Gastroesophageal sphincter (tissue), 4 donors: Measurements from ENCODE around the gene YPEL3. TPM values are rescaled to one million over a fixed set of nuclear protein-coding genes. Genes with fewer than 3 reads are reported as not detected.

Source experiments
- ATAC-seq: fragments of 150-250 bp; one replicate; pipeline ENCODE4 v1.9.1; 2016; ENCODE audit warnings: mild to moderate bottlenecking, moderate library complexity
- H3K27ac ChIP-seq, 4 donors: fragments of 200-600 bp; sonication (generic) in 3 of 4; 1 replicate in 3 of 4; 2 replicates in 1 of 4; pipeline ENCODE4 v1.5.1; 2016 to 2019
- H3K27me3 ChIP-seq: fragments of 200-600 bp; sonication (generic); one replicate; pipeline ENCODE4 v1.5.1; 2019
- H3K36me3 ChIP-seq, 2 donors: fragments of 200-600 bp; sonication (generic); one replicate each; pipeline ENCODE4 v1.5.1; 2019; ENCODE audit warnings: control low read depth in 1 of 2
- H3K4me1 ChIP-seq, 3 donors: fragments of 200-600 bp; sonication (generic); 1 replicate in 2 of 3; 2 replicates in 1 of 3; pipeline ENCODE4 v1.5.1; 2016 to 2019; ENCODE audit warnings: control low read depth in 2 of 3
- H3K4me3 ChIP-seq, 2 donors: fragments of 200-600 bp; sonication (generic); one replicate each; pipeline ENCODE4 v1.5.1; 2019; ENCODE audit warnings: mild to moderate bottlenecking in 1 of 2, moderate library complexity in 1 of 2
- H3K9me3 ChIP-seq, 3 donors: fragments of 200-600 bp; sonication (generic); one replicate each; pipeline ENCODE4 v1.5.1; 2017 to 2019; ENCODE audit warnings: control low read depth in 2 of 3
- CTCF ChIP-seq, 4 experiments: fragments of 200-600 bp in 2 of 4; fragments of 450-650 bp in 2 of 4; sonication (generic) in 1 of 4; IDR thresholded peaks; one replicate each; pipeline ENCODE4 v1.5.1; 2017 to 2019; ENCODE audit warnings: antibody characterized with exemption in 4 of 4, mild to moderate bottlenecking in 2 of 4, moderate library complexity in 2 of 4
- EP300 ChIP-seq: sonication (generic); formaldehyde crosslinking; IDR thresholded peaks from one replicate; pipeline ENCODE4 v1.6.1; 2017; ENCODE audit warnings: antibody characterized with exemption, mild to moderate bottlenecking
- POLR2A ChIP-seq, 2 donors: fragments of 450-650 bp; IDR thresholded peaks; one replicate each; pipeline ENCODE4 v1.6.1; 2017; ENCODE audit warnings: antibody characterized with exemption in 2 of 2, mild to moderate bottlenecking in 2 of 2, moderate library complexity in 1 of 2
- POLR2AphosphoS5 ChIP-seq: sonication (generic); formaldehyde crosslinking; IDR thresholded peaks from one replicate; pipeline ENCODE4 v1.6.1; 2017; ENCODE audit warnings: antibody characterized with exemption
- WGBS, 2 donors: methylation state at CpG; one replicate each; pipeline ENCODE4 v1.1.5; 2018; ENCODE audit warnings: low coverage in 1 of 2; 5-methylcytosine and 5-hydroxymethylcytosine counted together
- total RNA-seq, 4 donors: library from RNA; depleted of rRNA; stranded (reverse); fragments of >200 nt; gene quantifications; one replicate each; pipeline ENCODE4 v1.1.0, GENCODE V29; 2016

Gene YPEL3
- total RNA-seq, 4 donors from 2014 or later = 76.9 to 105 (median 80.2) TPM

- H3K27ac ChIP-seq = no peak overlapping the region
- no peaks in the 10 kb centered on the region for H3K36me3 ChIP-seq
- TF ChIP-seq EP300 (no peak), CTCF (IDR thresholded peaks at IDR 0.05) (peak in 1 of 4 experiments; percentile 37)
- peaks cover 0 to 28% (median 15%) of the 10 kb centered on the region in 3 donors for H3K4me1 ChIP-seq
- ATAC-seq = no peak
- H3K9me3 ChIP-seq = no peaks in the 10 kb centered on the region
- no peaks in the 10 kb centered on the region for H3K27me3 ChIP-seq
- H3K4me3 ChIP-seq = no peak overlapping the region
- 31 to 33% methylated on average over 2 to 5 of the region's 10 CpGs for WGBS, 2 donors
Measured at GRCh38 chr16:30054959-30055553, 41.0 kb downstream of the YPEL3 start.

GRCh38 chr16:30054451-30054850 is 41.6 kb downstream of the YPEL3 start:
- Histone ChIP-seq H3K27me3 (no peaks in the 10 kb centered on the region), H3K4me1 (peaks cover 0 to 22% (median 14%) of the 10 kb centered on the region in 3 donors), H3K9me3 (no peaks in the 10 kb centered on the region), H3K36me3 (no peaks in the 10 kb centered on the region), H3K27ac (no peak overlapping the region), H3K4me3 (no peak overlapping the region)
- no peak for ATAC-seq
- WGBS, 2 donors = 74 to 75% methylated on average over 7 to 8 of the region's 8 CpGs
- TF ChIP-seq EP300 = no peak

- H3K4me3 ChIP-seq = peak overlapping the region; percentile 50 to 75
- peak; percentile 10 for ATAC-seq
- H3K4me1 ChIP-seq = peaks cover 0 to 22% (median 14%) of the 10 kb centered on the region in 3 donors
- peak overlapping the region in 3 of 4 donors; percentile 49 to 69 (median 53) for H3K27ac ChIP-seq
- TF ChIP-seq POLR2A (IDR thresholded peaks at IDR 0.05) = no peak
- TF ChIP-seq CTCF (IDR thresholded peaks at IDR 0.05) = no peak
- TF ChIP-seq EP300 = no peak
- TF ChIP-seq POLR2AphosphoS5 = no peak
- no peaks in the 10 kb centered on the region for H3K9me3 ChIP-seq
- H3K27me3 ChIP-seq = no peaks in the 10 kb centered on the region
- H3K36me3 ChIP-seq = no peaks in the 10 kb centered on the region
- WGBS, 2 donors = 4 to 17% methylated on average over 4 to 7 of the region's 19 CpGs
Measured at GRCh38 chr16:30053376-30054015, 42.5 kb downstream of the YPEL3 start.

GRCh38 chr16:30052671-30053372 is 43.2 kb downstream of the YPEL3 start:
- no peaks in the 10 kb centered on the region for H3K36me3 ChIP-seq
- 16 to 20% methylated on average over 5 to 10 of the region's 58 CpGs for WGBS, 2 donors

More at GRCh38 chr16:30052671-30053372, 43.2 kb downstream of the YPEL3 start:
- Histone ChIP-seq H3K4me1 (peaks cover 0 to 22% (median 14%) of the 10 kb centered on the region in 3 donors), H3K4me3 (peak overlapping the region; percentile 50 to 75), H3K27me3 (no peaks in the 10 kb centered on the region), H3K9me3 (no peaks in the 10 kb centered on the region), H3K27ac (peak overlapping the region in 3 of 4 donors; percentile 49 to 69 (median 53))
- TF ChIP-seq POLR2AphosphoS5 (peak; percentile 92), POLR2A (IDR thresholded peaks at IDR 0.05) (no peak), EP300 (no peak), CTCF (IDR thresholded peaks at IDR 0.05) (peak in 1 of 4 experiments; percentile 12)
- ATAC-seq = peak; percentile 86
